H1 (cell line): ENCODE results near the gene HAGH.

Experiments
- ATF3 ChIP-seq: IDR thresholded peaks from 2 replicates; pipeline ENCODE4 v1.6.1; 2011; ENCODE audit warnings: low read depth, mild to moderate bottlenecking, low read length; ENCODE audit not compliant: insufficient read depth
- CREB1 ChIP-seq: IDR thresholded peaks from 2 replicates; pipeline ENCODE4 v1.6.1; 2012; ENCODE audit warnings: inconsistent platforms
- CTCF ChIP-seq, 3 experiments: IDR thresholded peaks; 1 replicate in 2 of 3; 2 replicates in 1 of 3; pipeline versions ENCODE4 v1.5.1 to v1.6.1; 2011; ENCODE audit warnings: low read length in 3 of 3, mild to moderate bottlenecking in 3 of 3, inconsistent platforms in 2 of 3, low read depth in 1 of 3, moderate library complexity in 1 of 3; ENCODE audit not compliant: insufficient read depth in 1 of 3; ENCODE audit errors: control extremely low read depth in 1 of 3
- E2F6 ChIP-seq: IDR thresholded peaks from 2 replicates; pipeline ENCODE4 v1.6.1; 2012; ENCODE audit warnings: inconsistent platforms
- EZH2 ChIP-seq: fragments of 200-600 bp; sonication (generic); IDR thresholded peaks from 2 replicates; pipeline ENCODE4 v1.7.1; 2012; ENCODE audit warnings: low read depth, mild to moderate bottlenecking, moderate library complexity, low read length, inconsistent platforms; ENCODE audit not compliant: severe bottlenecking
- KDM5A ChIP-seq: fragments of 200-600 bp; IDR thresholded peaks from 2 replicates; pipeline ENCODE4 v1.7.1; 2012; ENCODE audit warnings: mild to moderate bottlenecking, low read length, inconsistent platforms, mixed read lengths
- POLR2AphosphoS5 ChIP-seq: IDR thresholded peaks from 2 replicates; pipeline ENCODE4 v1.6.1; 2011; ENCODE audit warnings: low read depth, low read length
- TAF7 ChIP-seq: optimal IDR thresholded peaks from 2 replicates; pipeline ENCODE3; 2011; ENCODE audit warnings: low read depth, mild to moderate bottlenecking, inconsistent platforms, low read length, moderate library complexity, borderline replicate concordance

GRCh38 chr16:1863681-1864460, 37.2 kb upstream of the HAGH start:
- peak in 2 of 3 experiments; percentile 8 to 31; a peak in 3 of 4 replicates for TF ChIP-seq CTCF (IDR thresholded peaks at IDR 0.05; ENCODE audit: control extremely low read depth in 1 of 3, insufficient read depth in 1 of 3, low read depth in 1 of 3, low read length in 3 of 3)
- no peak for TF ChIP-seq POLR2AphosphoS5
- no peak for TF ChIP-seq KDM5A
- no peak for TF ChIP-seq EZH2
- no peak for TF ChIP-seq CREB1
- no peak for TF ChIP-seq E2F6
- no peak for TF ChIP-seq TAF7
- no peak for TF ChIP-seq ATF3
